NCI-H2196 (cell line): ENCODE measurements around the gene ETS1.

Experiments used
- DNase-seq: peaks from one replicate; lab custom pipeline; 2025; ENCODE audit not compliant: unreplicated experiment; lab: John Stamatoyannopoulos, UW

Gene ETS1

DNA sequence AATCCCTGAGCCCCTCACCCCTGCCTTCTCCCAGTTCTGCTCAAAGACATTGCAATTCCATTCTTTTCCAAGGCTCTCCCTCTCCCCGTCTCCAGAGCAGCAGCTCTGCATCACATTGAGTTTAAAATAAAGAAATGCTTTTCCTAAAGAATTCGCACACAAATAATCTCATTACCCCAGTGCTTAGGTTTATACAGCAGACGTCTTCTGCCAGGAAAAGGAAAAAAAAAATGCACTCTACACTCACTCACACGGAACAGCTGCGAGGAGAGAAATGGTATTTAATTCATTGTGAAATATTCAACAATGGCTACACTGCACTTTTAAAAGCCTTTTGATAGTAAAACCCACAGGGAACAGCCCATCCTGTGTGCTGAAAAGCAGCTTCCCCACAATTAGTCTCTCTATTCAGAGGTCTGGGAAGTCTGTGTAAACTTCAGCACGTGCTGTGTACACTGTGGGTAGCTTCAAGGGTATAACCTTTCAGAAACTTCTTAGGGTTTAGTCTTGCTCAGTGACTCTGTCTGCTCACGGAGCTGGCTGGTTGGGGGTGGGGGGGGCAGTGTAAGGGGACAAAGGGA lies 42.8 kb downstream of the ETS1 start:
- DNase-seq: peak; percentile 14

DNA sequence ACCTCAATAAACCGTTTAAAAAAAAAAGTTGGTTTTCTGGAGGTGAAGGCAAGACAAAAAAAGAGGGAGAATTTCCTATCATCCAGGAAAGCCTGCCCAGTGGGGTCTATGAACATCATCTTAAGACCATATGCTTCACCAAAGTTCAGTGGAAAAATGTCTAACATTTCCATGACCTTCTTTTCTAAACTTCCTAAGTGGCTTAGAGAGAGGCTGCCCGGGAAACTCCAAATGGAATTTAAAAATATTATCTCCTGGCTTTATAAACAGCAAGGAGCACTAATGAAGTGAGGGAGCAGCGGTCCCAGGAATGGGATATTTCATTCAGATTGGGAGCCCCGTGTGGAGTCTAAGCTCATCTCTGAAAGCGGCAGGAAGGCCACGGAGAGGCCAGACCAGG lies 46.9 kb downstream of the ETS1 start:
- no peak for DNase-seq

DNA sequence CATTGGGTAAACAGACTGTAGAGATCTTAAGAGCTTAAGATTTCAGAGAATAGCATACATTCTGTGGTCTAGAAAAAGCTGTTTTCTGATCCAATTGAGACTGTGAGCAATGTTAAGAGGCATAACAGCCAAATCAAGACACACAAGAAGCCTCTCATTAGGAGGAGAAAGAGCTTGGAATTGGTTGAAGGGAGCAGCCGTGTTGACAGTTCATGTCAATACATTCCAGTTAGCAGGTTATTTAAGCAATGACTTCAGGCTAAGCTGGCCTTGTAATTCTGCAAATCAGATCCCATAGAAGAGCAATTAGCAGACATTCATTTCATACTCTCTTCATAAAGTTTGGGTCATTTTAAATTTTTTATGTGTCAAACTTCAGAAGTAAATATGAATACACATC lies 50.9 kb downstream of the ETS1 start:
- DNase-seq: no peak

DNA sequence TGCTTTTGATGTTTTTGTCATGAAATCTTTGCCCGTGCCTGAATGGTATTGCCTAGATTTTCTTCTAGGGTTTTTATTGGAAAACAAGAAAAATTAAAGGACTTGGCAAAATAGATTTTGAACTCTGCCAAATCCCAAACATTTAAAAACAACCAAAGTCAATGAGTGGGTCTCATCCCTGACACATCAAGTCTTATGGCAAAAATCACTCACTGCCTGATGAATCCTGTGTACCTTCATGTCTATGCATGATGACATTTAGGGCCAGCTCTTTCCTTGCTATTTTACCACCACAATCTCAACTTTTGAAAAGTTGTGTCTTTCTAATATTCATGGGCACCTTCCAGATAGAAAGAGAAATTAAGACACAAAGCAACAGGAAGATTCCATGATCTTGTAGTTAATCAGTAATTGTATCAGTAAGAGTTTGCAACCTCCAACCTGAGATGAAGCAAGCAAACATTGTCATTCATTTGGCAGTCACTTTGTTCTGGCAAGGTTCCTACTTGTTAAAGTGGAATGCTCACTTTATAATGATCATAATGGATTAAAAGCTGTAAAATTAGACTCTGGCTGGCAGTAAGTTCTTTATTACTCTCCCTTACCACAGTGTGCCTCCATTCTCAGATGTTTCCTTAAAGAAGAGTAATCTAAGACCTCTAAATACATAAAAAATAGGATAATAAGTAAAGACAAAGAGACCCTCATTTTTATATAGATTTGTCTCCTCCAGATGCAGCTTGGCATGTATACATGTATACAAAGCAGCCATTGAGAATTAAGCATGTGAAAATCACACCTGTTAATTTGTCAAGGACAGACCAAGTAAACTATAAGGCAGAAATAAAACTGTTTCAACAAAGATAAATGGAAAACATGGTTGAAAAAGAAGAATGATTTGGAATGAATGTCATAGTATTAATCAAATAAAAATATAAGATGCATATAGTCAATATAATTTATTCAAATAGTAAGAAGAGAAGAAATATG lies 51.6 kb downstream of the ETS1 start:
- DNase-seq: no peak

DNA sequence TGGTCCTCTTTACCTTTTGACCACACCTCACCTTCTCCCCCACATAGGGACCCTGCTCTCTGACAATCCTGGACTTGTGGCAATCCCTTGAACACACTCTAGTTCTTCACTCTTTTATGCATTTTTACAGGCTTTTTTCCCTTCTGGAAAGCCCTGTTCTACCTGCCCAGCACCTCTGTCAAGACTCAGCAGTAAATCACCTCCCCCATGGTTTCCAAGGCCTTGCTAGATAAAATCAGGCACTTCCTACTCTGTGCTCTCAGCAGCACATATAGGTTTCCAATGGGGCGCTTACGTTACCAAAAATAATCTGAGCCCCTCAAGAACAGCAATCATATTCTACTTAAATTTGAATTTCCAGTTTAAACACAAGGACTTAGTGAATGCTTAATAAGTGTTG lies 53.9 kb downstream of the ETS1 start:
- no peak for DNase-seq

DNA sequence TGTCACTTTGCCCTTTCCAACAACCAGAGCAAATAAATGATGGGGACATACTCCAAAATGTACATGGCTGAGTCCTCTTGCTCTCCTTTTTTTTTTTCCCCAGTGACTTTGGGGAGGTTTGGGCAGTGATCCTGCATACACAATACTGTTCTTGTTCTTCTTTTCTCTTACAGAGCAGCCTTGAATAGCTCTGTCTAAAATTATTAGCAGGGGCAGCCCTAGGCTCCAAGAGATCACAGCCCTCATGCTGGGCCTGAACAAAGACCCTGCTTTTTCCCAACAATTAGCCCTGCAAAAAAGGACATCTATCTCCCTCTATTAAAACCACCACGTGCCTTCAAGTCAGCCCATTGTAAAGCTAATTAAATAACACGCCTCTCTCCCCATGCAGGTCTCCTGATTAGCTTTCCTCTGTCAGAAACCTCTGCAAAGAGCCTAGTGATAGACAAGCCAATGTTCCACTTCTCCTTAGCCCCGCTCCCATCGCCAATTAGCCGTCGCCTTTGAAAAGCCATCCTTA lies 54.7 kb downstream of the ETS1 start:
- DNase-seq: no peak

DNA sequence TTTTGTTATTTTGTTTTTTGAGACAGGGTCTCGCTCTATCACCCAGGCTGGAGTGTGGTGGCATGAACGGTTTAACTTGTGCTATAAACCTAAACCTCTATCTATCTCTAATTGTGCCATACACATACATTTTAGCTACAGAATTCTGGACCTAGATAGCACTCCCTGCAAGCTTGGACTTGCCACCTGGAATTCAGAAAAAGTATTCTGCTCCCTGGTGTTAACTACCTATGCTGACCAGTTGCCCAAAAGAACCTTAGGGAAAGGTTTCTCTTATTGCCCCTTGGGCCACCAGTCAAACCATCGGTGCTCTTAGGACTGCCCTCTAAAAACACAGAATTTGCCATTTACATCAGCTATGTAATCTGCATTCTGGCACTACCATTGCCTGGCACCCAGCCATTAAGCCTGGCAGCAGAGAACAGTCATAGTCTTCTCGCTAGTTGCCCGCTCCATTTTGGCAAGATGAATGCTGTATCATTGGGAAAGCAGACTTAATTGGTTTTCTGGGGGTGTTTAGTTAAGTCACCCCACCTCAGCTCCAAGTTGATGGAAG lies 55.3 kb downstream of the ETS1 start:
- DNase-seq: no peak

DNA sequence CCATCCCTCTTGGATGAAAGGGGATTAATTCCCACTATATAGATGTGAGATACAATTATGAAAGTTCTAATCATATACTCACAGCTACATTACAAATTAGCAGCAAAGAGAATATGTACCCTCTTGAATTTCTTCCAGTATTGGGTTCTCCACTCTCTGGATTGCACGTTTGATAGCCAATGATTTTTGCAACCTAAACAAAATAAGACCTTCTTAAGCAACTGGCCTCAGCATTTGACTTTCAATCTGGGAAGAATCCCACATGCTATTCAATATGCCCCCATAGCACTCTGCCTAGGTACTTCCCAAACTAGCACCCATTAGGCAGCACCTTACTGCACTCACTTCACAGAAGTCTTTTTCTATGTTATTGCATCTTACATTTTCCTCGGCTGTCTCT lies 55.8 kb downstream of the ETS1 start:
- no peak for DNase-seq

DNA sequence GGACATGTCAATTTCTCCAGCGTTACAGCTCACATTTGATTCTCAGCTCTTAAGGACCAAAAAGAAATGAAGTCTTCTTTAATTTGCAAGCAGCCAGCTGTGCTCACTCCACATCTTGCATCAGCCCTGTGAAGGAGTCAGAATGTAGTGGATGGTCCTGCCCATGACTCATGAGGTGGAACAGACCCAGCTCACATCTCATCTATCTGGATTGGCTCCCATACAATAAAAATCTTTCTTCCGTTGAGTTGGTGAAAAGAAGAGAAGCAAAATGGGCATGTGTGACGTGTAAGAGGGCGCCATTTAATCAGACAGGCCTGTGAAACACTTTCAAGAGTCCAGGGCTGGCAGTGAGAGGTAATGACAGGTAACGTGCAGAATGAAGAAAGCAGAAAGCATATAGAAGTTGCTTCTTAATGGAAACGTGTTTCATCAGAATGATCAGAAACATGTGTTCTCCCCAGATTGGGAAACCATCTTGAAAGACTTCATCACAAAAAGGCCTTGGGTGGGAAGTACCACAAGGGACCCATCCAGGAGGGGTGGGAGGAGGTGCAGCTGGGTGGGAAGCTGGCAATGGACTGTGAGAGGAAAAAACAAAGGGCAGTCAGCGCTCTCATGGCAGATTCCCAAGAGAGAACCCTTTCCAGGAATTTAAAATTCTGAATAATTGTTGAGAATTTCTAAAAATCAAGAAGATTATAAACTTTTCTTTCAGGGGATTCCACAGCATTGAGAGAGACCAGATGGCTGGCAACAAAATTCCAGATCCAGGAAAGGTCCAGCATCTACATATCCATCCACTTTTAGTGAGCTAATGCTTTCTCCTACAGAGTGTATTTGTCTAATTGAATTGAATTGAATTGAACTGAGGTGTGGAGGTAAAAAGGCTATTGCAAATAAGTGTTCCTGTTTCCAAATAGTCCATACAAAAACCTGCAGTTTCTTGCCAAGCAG lies 57.0 kb downstream of the ETS1 start:
- no peak for DNase-seq

DNA sequence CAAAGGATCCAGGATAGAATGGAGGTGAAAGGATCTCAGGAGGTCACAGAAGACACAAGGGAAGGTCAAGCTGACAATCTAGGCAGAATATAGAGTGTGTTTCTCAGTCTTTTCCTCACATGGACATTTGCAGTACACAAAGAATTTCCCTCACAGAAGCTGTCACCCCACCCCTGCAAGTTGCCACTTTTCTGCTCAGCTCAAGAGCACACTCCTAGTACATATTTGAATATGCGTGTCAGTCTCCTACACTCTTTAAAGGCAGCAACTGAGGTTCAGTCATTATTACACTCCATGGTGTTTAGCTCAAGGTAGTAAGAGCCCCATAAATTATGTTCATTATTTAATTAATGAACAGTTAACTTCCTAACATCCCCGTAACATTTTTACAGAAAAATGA lies 59.1 kb downstream of the ETS1 start:
- no peak for DNase-seq

DNA sequence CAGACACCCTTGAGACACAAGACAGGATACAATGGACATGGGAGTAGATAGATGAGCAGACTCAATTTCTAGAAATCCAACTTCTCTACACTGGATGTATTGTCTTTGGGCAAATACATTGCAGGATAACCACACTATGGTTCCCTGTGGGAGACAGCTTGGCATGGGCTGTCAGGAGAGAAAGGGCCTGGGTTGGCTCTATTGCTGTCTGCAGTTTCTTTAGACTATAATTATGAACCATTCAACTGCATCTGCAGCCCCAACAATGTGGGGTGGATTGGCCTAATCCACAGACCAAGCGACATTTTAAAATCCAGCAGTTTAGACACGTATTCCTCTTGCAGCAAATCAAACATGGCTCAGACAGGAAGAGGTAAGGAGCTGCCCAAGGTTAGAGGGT lies 60.3 kb downstream of the ETS1 start:
- no peak for DNase-seq

DNA sequence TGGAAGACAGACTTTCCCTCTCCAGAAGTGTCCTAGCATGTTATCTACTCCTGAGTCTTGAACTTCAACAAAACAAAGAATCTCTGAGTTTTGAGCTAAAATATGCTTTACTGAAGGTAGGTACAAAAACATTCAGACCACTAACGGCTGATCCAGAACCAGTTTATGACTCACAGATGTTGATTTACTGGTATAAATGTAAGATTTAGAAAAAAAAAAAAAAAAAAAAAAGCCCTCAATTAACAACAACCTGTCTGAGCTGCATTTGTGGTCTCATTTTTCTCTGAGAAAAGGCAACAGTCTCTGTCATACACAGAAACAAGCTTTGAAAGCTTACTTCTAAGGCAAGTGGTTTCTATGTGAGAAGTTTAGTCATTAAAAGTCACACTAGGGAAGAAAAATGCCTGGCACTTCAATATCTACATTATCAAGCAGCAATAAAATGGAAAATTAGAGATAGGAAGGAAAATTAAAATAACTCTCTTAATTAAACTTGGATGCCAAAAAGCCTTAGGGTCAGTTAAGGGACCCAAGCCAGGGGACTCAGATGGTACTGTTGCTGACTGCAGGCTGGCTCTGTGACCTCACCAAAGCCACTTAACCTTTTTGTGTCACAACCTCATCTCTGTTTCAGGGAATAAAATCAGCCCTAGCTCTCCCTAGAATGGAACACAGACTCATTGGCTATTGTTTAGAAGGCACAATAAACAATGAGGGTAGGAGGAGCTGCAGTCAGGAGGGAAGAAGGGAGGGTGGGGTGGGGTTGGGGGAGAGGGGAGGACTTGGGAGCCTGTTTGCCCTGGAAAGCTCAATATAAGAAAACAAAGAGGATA lies 61.7 kb downstream of the ETS1 start:
- no peak for DNase-seq

DNA sequence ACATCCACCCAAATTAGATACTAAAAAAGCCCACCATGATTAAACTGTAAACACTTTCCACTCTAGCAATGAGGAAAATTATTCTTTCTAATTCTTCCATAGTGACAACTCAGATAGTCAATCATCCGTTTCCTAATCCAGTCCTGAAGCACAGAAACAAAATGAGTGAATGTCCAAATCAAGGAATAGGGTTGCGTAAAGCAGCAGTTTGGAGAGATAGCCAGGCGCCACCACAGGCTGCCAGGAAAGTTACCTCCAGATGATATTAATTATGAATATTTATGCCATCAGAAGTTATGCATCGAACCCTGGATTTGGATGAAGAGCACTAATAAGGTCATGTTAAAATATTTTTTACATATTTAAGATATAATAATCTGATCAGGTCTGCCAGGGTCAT lies 63.2 kb downstream of the ETS1 start:
- no peak for DNase-seq

DNA sequence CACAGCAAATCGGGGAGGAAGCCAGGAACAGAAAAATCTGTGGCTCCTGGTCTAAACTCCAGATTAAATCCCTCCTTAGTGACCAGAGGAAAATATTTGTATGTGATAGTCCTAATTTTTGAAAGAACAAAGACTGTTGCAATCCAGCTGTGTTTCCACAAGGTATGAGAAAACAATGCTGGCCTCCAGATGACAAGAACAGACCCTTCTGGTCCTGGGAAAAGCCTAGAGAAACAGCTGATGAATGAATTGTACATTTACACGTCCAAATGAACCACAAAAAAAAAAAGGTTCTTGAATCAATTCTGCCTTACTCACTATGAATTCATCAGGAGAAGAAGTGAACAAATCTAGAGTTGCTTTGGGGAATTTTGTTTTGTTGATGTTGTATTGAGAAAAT lies 63.7 kb downstream of the ETS1 start:
- no peak for DNase-seq

DNA sequence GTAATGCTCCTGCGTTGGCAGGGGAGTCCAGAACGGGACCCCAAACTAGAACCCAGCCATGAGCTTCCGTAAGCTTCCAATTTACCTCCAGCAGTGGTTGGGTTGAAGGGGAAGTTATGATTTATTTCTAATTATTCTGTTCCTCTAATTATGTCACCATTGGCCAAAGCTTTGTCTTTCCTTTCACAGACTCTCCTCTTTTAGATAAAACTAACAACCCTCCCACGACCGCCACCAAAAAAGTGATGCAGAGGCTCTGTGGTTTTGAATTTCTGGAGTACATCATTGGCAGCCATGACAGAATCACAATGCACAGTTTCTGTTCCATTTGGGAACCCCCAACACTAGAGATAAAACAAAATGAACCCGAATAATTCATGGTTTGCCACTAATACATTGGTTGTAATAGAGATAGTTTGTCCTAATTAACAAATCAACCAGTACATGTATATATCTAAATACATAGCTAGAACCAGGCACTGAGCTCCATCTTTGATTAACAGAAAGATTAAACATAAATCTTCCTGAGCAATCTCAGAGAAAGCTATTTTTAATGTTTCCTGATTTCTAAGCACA lies 64.3 kb downstream of the ETS1 start:
- no peak for DNase-seq

DNA sequence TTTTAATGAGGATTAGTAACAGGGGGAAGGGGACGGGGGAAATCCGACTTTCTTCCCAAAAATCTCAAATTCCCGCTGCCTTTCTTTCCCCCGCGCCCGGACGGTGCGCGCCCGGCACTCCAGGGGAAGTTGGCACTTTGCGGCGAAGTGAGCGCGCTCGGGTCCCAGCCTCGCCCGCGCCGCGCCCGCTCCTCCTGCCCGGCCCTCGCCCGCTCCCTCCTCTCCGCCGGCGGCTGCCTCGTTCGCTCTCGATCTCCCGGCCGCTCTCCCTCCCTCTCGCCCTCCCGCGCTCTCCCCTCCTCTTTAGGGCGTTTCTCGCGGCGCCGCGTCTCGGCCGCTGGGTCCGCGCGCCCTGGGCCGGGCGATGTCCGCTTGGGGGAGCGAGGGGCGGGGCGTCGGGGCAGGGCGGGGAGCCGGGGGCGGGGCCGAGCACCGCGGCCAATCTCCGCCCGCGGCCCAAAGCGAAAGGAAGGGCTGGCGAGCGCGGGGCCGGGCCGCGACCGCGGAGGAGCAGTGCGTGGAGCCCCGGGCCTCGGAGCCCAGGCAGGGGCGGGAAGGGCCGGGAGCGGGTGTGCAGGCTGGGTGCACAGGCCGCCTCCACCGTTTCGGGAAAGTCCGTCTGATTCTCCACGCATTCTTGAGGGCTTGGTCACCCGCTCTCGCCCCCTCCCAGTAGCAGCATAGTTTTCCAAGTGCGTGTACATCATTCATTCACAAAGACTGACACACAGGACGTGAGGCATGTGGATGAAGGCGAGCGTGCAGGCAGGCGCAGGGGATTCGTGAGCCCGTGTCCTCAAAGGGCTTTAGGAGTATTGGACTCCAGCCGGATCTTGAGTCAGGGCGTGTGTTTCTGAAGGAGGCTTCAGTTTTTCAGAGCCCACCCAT lies 65.1 kb downstream of the ETS1 start:
- peak; percentile 92 for DNase-seq

DNA sequence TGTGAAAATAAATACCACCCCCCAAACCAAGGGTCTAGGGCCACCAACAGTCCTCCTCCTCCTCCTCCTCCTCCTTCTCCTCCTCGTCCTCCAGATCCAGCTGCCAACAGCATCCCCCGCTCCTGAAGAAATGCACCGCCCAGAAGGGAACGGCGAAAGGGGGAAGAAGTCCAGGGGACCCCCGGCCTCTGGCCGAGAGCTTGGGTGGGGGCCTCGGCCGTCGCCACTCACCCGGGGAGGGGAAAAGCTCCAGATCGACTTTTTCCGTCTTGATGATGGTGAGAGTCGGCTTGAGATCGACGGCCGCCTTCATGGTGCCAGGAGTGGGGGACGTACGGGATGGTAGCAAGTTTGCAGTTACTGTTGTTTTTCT lies 65.7 kb downstream of the ETS1 start:
- no peak for DNase-seq

DNA sequence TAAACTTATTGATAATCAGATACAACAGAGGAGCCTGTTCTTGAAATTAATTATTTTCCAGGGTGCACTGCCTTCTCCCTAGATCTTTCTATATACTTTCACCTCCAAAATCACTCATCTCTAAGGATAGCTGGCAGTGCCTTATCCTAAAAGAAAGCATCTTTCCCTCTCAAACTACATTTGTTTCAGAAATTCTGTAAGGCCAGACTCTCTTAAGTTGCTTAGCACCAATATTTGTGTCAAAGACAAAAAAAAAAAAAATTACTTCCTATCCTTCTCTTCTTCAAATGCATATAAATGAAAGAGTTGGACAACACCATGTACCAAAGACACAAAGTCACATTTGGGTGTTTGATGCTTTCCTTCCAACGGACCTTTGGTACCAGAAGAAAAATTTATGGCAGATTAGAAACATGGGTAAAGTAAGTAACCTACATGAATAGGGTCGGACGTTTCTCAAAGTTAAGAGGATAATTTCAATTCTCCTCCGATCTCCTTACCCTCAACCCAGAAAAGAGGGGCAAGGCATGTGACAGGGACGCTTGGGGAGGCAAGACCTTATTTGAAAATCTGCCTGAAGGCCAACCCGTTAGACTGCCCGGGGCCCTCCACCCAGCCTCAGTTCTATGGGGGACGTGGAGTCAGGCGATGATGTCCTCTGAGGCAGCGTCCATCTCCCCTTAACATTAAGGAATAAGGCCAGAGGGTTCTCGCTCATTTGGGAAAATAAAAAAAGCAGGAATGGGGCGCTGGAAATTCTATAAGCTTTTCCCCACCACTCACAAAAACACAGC lies 66.3 kb downstream of the ETS1 start:
- DNase-seq: no peak
